Pons (tissue), 1 donor: Measurements from ENCODE around the gene VWA8.

Experiments
- DNase-seq: peaks from one replicate; pipeline ENCODE4 v3.0.0-alpha.2; 2016; ENCODE audit warnings: low spot score

VWA8 gene

GRCh38 chr13:41802684-41803444 is 158.0 kb downstream of the VWA8 start:
- no peak for DNase-seq

- no peak for DNase-seq
Measured at GRCh38 chr13:41802043-41802683, 158.7 kb downstream of the VWA8 start.

- no peak for DNase-seq
Measured at GRCh38 chr13:41791056-41791455, 169.9 kb downstream of the VWA8 start.

GRCh38 chr13:41788552-41788951 is 172.4 kb downstream of the VWA8 start:
- no peak for DNase-seq

GRCh38 chr13:41785402-41786172 is 175.3 kb downstream of the VWA8 start:
- peak; percentile 68 for DNase-seq

GRCh38 chr13:41782086-41782485 is 178.8 kb downstream of the VWA8 start:
- DNase-seq, result peak; percentile 95

GRCh38 chr13:41780715-41781706 is 179.9 kb downstream of the VWA8 start:
- no peak for DNase-seq

GRCh38 chr13:41775251-41775650 is 185.7 kb downstream of the VWA8 start:
- DNase-seq, result no peak

GRCh38 chr13:41774605-41775218 is 186.2 kb downstream of the VWA8 start:
- no peak for DNase-seq

GRCh38 chr13:41767801-41768200 is 193.1 kb downstream of the VWA8 start:
- no peak for DNase-seq

GRCh38 chr13:41766439-41766838 is 194.5 kb downstream of the VWA8 start:
- DNase-seq, result no peak

GRCh38 chr13:41765813-41766212 is 195.1 kb downstream of the VWA8 start:
- no peak for DNase-seq

- peak; percentile 22 for DNase-seq
Measured at GRCh38 chr13:41765020-41765419, 195.9 kb downstream of the VWA8 start.

- no peak for DNase-seq
Measured at GRCh38 chr13:41764558-41764957, 196.4 kb downstream of the VWA8 start.

GRCh38 chr13:41763782-41764181 is 197.1 kb downstream of the VWA8 start:
- no peak for DNase-seq

GRCh38 chr13:41762796-41763195 is 198.1 kb downstream of the VWA8 start:
- no peak for DNase-seq

GRCh38 chr13:41756198-41756880 is 204.6 kb downstream of the VWA8 start:
- DNase-seq, result no peak

- no peak for DNase-seq
Measured at GRCh38 chr13:41751734-41752445, 209.0 kb downstream of the VWA8 start.

- no peak for DNase-seq
Measured at GRCh38 chr13:41751277-41751676, 209.6 kb downstream of the VWA8 start.

GRCh38 chr13:41746259-41746658 is 214.7 kb downstream of the VWA8 start:
- no peak for DNase-seq
